Stimulated activated CD8-positive, alpha-beta memory T cell treated with anti-CD3 and anti-CD28 coated beads, Interleukin-7, amount 100 ng/mL, for 1 hour (primary cell): ENCODE measurements around the gene FERMT2.
"Not testable (repeated sequence)": the region's sequence is repeated elsewhere in the genome, so short reads cannot be mapped to it uniquely, and the experiment has no call there.

Source experiments
- DNase-seq, 2 donors: peaks; one replicate each; pipeline ENCODE4 v3.0.0-alpha.2; 2020; ENCODE audit warnings: low read depth in 2 of 2

Gene FERMT2

GRCh38 chr14:52868911-52869618 is 81.8 kb downstream of the FERMT2 start:
- DNase-seq = no peak

- not testable (repeated sequence) for DNase-seq
Measured at GRCh38 chr14:52864893-52865292, 86.0 kb downstream of the FERMT2 start.

- no peak for DNase-seq
Measured at GRCh38 chr14:52863334-52863700, 87.5 kb downstream of the FERMT2 start.

- no peak for DNase-seq
Measured at GRCh38 chr14:52862632-52863333, 88.1 kb downstream of the FERMT2 start.

- no peak for DNase-seq
Measured at GRCh38 chr14:52861403-52861802, 89.4 kb downstream of the FERMT2 start.

GRCh38 chr14:52860910-52861309 is 89.9 kb downstream of the FERMT2 start:
- no peak for DNase-seq

- no peak for DNase-seq
Measured at GRCh38 chr14:52860209-52860608, 90.6 kb downstream of the FERMT2 start.

- no peak for DNase-seq
Measured at GRCh38 chr14:52856139-52856538, 94.7 kb downstream of the FERMT2 start.

GRCh38 chr14:52853522-52853854 is 97.4 kb downstream of the FERMT2 start:
- no peak for DNase-seq

GRCh38 chr14:52852810-52853521 is 97.9 kb downstream of the FERMT2 start:
- no peak for DNase-seq

- DNase-seq = no peak
Measured at GRCh38 chr14:52850451-52850909, 100.4 kb downstream of the FERMT2 start.

GRCh38 chr14:52848626-52849025 is 102.2 kb downstream of the FERMT2 start:
- DNase-seq = no peak

- no peak for DNase-seq
Measured at GRCh38 chr14:52846591-52846990, 104.3 kb downstream of the FERMT2 start.

- DNase-seq = no peak
Measured at GRCh38 chr14:52845081-52845480, 105.8 kb downstream of the FERMT2 start.

GRCh38 chr14:52844262-52845060 is 106.4 kb downstream of the FERMT2 start:
- no peak for DNase-seq

- no peak for DNase-seq
Measured at GRCh38 chr14:52840877-52841276, 110.0 kb downstream of the FERMT2 start.

GRCh38 chr14:52837451-52837850 is 113.4 kb downstream of the FERMT2 start:
- no peak for DNase-seq

GRCh38 chr14:52836063-52836462 is 114.8 kb downstream of the FERMT2 start:
- DNase-seq = no peak

GRCh38 chr14:52835122-52835903 is 115.5 kb downstream of the FERMT2 start:
- DNase-seq = no peak

- DNase-seq = no peak
Measured at GRCh38 chr14:52834440-52834842, 116.4 kb downstream of the FERMT2 start.

- DNase-seq = no peak
Measured at GRCh38 chr14:52833891-52834290, 117.0 kb downstream of the FERMT2 start.
